Tibial nerve (tissue), 4 donors: Measurements from ENCODE around the gene BMERB1. TPM values are rescaled to one million over a fixed set of nuclear protein-coding genes. Genes with fewer than 3 reads are reported as not detected.

Experiments
- DNase-seq, 2 donors: peaks; one replicate each; pipeline ENCODE4 v3.0.0-alpha.2; 2019; ENCODE audit warnings: low spot score in 2 of 2
- H3K27ac ChIP-seq, 4 donors: fragments of 200-600 bp; sonication (generic) in 3 of 4; one replicate each; pipeline ENCODE4 v1.5.1; 2017 to 2019; ENCODE audit warnings: mild to moderate bottlenecking in 1 of 4
- H3K27me3 ChIP-seq, 2 donors: fragments of 200-600 bp; sonication (generic) in 1 of 2; one replicate each; pipeline versions ENCODE4 v1.5.1 to v1.6.0; 2017 to 2019
- H3K36me3 ChIP-seq, 3 donors: fragments of 200-600 bp; sonication (generic); one replicate each; pipeline ENCODE4 v1.5.1; 2018 to 2019
- H3K4me1 ChIP-seq, 4 donors: fragments of 200-600 bp; sonication (generic) in 3 of 4; one replicate each; pipeline ENCODE4 v1.5.1; 2017 to 2019
- H3K4me3 ChIP-seq, 4 donors: fragments of 200-600 bp; sonication (generic) in 3 of 4; one replicate each; pipeline ENCODE4 v1.5.1; 2017 to 2019; ENCODE audit warnings: mild to moderate bottlenecking in 1 of 4, moderate library complexity in 1 of 4
- H3K9me3 ChIP-seq, 4 donors: fragments of 200-600 bp; sonication (generic) in 3 of 4; one replicate each; pipeline ENCODE4 v1.5.1; 2017 to 2019
- CTCF ChIP-seq, 5 experiments: fragments of 200-600 bp in 3 of 5; fragments of 450-650 bp in 2 of 5; sonication (generic) in 3 of 5; IDR thresholded peaks; one replicate each; pipeline ENCODE4 v1.5.1; 2016 to 2019; ENCODE audit warnings: antibody characterized with exemption in 5 of 5, mild to moderate bottlenecking in 3 of 5, moderate library complexity in 2 of 5
- EP300 ChIP-seq, 2 donors: sonication (generic); formaldehyde crosslinking; IDR thresholded peaks; one replicate each; pipeline ENCODE4 v1.6.1; 2017; ENCODE audit warnings: antibody characterized with exemption in 2 of 2, mild to moderate bottlenecking in 1 of 2
- POLR2A ChIP-seq, 2 donors: fragments of 450-650 bp; IDR thresholded peaks; one replicate each; pipeline ENCODE4 v1.6.1; 2017; ENCODE audit warnings: antibody characterized with exemption in 2 of 2, mild to moderate bottlenecking in 2 of 2, moderate library complexity in 2 of 2
- WGBS, 2 donors: methylation state at CpG; one replicate each; pipeline ENCODE4 v1.1.5; 2018; 5-methylcytosine and 5-hydroxymethylcytosine counted together
- total RNA-seq, 4 donors: library from RNA; depleted of rRNA; stranded (reverse); fragments of >200 nt; gene quantifications; one replicate each; pipeline ENCODE4 v1.1.0, GENCODE V29; 2016

The BMERB1 gene
- total RNA-seq, 4 donors from 2014 or later: 42.9 to 85.9 (median 54.8) TPM

- Histone ChIP-seq H3K36me3 (peaks cover 3 to 97% (median 35%) of the 10 kb centered on the region in 3 donors), H3K27me3 (no peaks in the 10 kb centered on the region), H3K4me1 (peaks cover 0 to 12% (median 3%) of the 10 kb centered on the region in 4 donors), H3K4me3 (no peak overlapping the region), H3K27ac (peak overlapping the region; percentile 4 to 80 (median 50)), H3K9me3 (no peaks in the 10 kb centered on the region)
- WGBS, 2 donors: 87% methylated on average over 19 of the region's 19 CpGs
- DNase-seq: no peak
- TF ChIP-seq EP300 (IDR thresholded peaks at IDR 0.05) (no peak), POLR2A (IDR thresholded peaks at IDR 0.05) (no peak), CTCF (IDR thresholded peaks at IDR 0.05) (no peak)
Measured at GRCh38 chr16:15608398-15609285, 174.3 kb downstream of the BMERB1 start.

- no peaks in the 10 kb centered on the region for H3K27me3 ChIP-seq
- 89 to 92% methylated on average over 6 of the region's 6 CpGs for WGBS, 2 donors
- peaks cover 0 to 12% (median 3%) of the 10 kb centered on the region in 4 donors for H3K4me1 ChIP-seq
- DNase-seq: no peak
- H3K9me3 ChIP-seq: no peaks in the 10 kb centered on the region
- H3K4me3 ChIP-seq: no peak overlapping the region
- TF ChIP-seq CTCF (IDR thresholded peaks at IDR 0.05): no peak
- no peak for TF ChIP-seq POLR2A (IDR thresholded peaks at IDR 0.05)
- no peak for TF ChIP-seq EP300 (IDR thresholded peaks at IDR 0.05)
- H3K27ac ChIP-seq: peak overlapping the region in 2 of 4 donors; percentile 1 to 80
- H3K36me3 ChIP-seq: peaks cover 0 to 97% (median 29%) of the 10 kb centered on the region in 3 donors
Measured at GRCh38 chr16:15609286-15609649, 174.9 kb downstream of the BMERB1 start.

- no peak for DNase-seq
- TF ChIP-seq CTCF (IDR thresholded peaks at IDR 0.05): no peak
- 87 to 91% methylated on average over 10 of the region's 10 CpGs for WGBS, 2 donors
- Histone ChIP-seq H3K4me3 (no peak overlapping the region), H3K36me3 (peaks cover 0 to 96% (median 27%) of the 10 kb centered on the region in 3 donors), H3K9me3 (no peaks in the 10 kb centered on the region), H3K4me1 (peaks cover 0 to 12% (median 3%) of the 10 kb centered on the region in 4 donors), H3K27me3 (no peaks in the 10 kb centered on the region), H3K27ac (no peak overlapping the region)
Measured at GRCh38 chr16:15610369-15610871, 176.0 kb downstream of the BMERB1 start.

- peaks cover 0 to 12% (median 3%) of the 10 kb centered on the region in 4 donors for H3K4me1 ChIP-seq
- H3K9me3 ChIP-seq: no peaks in the 10 kb centered on the region
- DNase-seq: no peak
- H3K36me3 ChIP-seq: peaks cover 5 to 96% (median 22%) of the 10 kb centered on the region in 3 donors
- no peak overlapping the region for H3K4me3 ChIP-seq
- no peak overlapping the region for H3K27ac ChIP-seq
- TF ChIP-seq POLR2A (IDR thresholded peaks at IDR 0.05): no peak
- no peak for TF ChIP-seq CTCF (IDR thresholded peaks at IDR 0.05)
- no peak for TF ChIP-seq EP300 (IDR thresholded peaks at IDR 0.05)
- 81 to 87% methylated on average over 7 of the region's 7 CpGs for WGBS, 2 donors
- no peaks in the 10 kb centered on the region for H3K27me3 ChIP-seq
Measured at GRCh38 chr16:15611610-15612009, 177.2 kb downstream of the BMERB1 start.

GRCh38 chr16:15613676-15614075 is 179.3 kb downstream of the BMERB1 start:
- Histone ChIP-seq H3K4me3 (no peak overlapping the region), H3K4me1 (no peaks in the 10 kb centered on the region), H3K27me3 (no peaks in the 10 kb centered on the region), H3K9me3 (no peaks in the 10 kb centered on the region), H3K36me3 (peaks cover 5 to 99% (median 27%) of the 10 kb centered on the region in 3 donors), H3K27ac (no peak overlapping the region)
- no peak for TF ChIP-seq POLR2A (IDR thresholded peaks at IDR 0.05)
- TF ChIP-seq EP300 (IDR thresholded peaks at IDR 0.05): no peak
- TF ChIP-seq CTCF (IDR thresholded peaks at IDR 0.05): no peak
- WGBS, 2 donors: 92 to 94% methylated on average over 4 of the region's 4 CpGs
- no peak for DNase-seq
